GM12874 (cell line): ENCODE results near the gene COL20A1.

Experiments used
- TF ChIP-seq, protein P1 (sequence below): IDR thresholded peaks from 2 replicates; pipeline ENCODE4 v1.5.1; 2011; ENCODE audit warnings: low read depth, mild to moderate bottlenecking, control low read depth, low read length, moderate library complexity; ENCODE audit not compliant: insufficient read depth

Gene COL20A1

DNA sequence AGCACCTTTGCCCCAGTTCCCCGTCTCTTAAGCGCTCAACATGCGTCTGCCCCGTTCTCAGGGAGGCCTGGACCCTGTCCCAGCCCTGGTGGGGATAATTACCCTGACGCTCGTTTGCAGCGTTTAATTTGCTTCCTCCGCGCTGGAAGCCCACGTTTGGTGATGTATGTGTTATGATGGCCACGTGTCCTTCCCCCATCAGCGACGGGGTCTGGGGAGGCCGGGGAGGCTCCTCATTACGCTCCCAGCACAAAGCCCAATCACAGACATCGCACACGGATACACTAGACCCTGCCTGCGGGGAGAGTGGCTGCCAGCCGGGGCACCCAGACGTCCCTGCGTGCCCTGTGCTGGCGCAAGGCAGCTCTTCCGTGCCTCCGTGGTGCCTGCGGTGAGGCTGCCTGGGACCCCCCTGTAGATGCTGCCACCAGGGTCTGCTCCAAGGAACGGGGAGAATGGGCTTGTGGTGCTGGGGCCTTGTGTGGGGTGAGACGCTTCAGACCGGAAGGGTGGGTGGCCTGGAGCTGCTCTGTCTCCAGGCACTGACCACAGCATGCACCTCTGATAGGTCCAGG, 78.4 kb downstream of the COL20A1 start:
- TF ChIP-seq, protein P1, sequence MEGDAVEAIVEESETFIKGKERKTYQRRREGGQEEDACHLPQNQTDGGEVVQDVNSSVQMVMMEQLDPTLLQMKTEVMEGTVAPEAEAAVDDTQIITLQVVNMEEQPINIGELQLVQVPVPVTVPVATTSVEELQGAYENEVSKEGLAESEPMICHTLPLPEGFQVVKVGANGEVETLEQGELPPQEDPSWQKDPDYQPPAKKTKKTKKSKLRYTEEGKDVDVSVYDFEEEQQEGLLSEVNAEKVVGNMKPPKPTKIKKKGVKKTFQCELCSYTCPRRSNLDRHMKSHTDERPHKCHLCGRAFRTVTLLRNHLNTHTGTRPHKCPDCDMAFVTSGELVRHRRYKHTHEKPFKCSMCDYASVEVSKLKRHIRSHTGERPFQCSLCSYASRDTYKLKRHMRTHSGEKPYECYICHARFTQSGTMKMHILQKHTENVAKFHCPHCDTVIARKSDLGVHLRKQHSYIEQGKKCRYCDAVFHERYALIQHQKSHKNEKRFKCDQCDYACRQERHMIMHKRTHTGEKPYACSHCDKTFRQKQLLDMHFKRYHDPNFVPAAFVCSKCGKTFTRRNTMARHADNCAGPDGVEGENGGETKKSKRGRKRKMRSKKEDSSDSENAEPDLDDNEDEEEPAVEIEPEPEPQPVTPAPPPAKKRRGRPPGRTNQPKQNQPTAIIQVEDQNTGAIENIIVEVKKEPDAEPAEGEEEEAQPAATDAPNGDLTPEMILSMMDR: no peak

DNA sequence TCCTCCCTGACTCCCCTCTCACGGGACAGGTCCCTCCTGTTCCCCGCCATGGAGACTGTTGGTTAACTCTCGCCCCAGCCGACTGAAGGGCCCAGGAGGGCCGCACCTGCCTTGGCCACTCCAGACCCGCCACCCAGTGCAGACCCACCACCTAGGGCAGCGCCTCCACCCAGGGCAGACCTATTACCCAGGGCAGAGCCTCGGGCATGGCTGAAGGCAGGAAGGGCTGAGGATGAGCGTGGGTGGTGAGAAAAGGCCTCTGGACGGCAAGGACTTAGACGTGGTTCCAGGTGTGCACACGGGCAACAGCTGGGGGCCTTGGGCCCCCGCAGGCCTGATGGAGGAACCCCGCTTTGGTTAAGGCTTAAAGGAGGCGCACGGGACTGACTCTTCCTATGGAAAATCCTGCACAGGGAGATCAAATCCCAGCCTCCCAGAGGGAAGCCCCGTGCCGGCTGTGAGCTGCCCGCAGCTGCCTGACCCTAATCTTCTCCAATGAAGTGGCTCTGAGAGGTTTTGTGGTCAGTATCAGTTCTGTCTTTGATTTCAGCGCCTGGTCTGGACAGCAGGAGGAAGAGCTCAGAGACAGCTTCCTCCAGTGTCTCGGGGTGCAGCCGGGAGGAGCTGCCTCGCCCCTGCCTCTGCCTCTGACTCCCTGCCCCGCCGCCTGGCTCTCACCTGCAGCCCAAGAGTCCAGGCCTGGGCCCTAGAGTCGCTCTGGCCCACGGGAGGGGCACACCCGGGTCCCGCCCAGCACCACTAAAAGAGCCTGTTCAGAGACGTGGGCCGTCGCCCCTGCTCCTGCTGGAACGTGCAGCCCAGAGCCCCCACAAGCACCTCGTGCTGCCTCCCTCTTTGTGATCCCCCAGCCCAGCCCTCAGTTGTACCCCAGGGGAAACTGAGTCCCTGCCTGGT, 80.2 kb downstream of the COL20A1 start:
- TF ChIP-seq, protein P1: no peak

DNA sequence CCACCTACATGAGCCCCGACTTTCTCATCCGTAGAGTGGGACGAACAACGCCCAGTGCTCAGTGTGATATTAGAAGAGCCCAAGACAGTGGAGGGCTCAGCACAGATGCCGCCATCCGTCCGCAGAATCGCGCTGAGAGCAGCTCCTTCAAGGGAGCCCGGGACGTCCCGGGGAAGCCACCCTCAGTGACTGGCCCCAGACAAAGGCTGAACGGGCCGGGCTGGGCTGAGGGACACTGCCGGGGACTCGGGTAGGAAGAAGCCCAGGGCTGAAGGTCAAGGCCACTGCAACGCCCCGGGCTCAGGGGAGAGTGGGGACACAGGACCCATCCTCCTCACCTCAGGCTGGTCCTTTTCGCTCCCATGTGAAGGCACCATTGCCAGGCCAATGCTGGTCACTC, 81.0 kb downstream of the COL20A1 start:
- TF ChIP-seq, protein P1: no peak

DNA sequence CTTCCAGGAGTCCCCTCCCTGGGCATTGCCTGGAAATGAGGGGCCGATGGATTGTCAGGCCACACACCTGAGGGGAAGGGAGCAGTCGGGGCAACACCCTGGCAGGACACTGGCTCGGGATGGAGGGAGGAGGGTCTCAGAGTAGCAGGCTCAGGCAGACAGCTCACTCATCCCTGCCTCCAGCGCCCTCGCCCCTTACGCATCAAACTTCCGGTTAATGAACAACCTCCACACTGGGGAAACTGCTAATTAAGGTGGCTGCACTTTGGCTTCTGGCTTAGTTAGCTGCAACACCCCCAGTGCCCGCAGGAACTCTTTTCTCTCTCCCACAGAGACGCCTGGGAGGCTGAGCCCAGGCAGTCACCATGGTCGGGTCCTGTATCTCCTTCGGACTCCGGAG, 81.5 kb downstream of the COL20A1 start:
- TF ChIP-seq, protein P1: no peak

DNA sequence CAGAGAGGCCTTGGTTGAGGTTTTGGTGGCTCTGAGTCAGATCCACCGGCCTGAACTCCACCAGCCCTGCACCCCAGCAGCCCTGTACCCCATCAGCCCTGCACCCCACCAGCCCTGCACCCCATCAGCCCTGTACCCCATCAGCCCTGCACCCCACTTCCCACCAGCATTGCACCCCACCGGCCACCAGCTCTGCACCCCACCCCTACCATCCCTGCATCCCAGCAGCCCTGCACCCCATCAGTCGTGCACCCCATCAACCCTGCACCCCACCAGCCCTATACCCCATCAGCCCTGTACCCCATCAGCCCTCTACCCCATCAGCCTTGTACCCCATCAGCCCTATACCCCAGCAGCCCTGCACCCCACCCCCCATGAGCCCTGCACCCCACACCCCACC, 82.5 kb downstream of the COL20A1 start:
- TF ChIP-seq, protein P1: no peak

DNA sequence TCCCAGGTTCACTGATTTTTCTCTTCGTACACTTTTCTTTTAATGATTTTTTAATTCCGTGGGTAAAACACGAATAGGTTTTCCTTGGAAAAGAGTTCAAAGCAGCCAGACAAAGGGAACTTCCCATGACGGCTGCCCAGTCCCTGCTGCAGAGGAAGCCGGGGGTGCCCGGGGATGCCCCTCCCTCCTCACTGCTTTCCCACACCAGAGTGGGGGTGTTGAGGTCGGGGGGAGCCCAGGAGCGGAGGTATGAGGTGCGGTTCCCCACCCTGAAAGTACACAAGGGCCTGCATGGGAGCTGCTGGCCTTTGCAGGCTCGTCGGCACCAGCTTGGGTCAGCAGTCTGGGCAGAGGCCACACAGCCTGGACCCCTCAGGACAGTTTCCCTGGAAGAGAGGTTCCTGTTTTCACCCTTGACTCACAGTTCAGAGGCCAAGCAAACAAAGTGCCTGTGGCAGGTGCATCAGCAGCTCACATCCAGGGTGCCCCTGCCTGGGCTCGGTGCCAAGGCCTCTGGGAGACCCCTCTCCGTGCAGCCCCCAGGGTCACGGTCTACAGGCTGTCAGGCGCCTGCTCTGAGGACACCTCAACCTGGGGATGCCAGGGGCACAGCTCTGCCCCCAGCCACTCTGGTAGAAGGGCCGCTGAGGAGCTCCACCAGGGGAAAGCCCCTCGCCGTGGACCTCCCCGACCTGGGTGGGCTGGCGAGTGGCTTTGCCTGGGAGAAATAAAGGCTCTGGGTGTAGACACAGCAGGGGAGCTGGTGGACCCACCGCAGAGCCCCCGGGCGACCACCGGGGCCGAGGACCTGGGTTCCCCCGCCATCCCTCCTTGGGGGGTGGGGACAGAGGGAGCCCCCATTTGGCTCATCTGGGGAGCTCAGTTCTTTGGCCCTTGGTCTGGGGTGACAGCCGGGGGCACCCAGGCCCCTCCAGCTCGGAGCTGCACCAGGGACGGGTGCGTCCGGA, 83.6 kb downstream of the COL20A1 start:
- TF ChIP-seq, protein P1: no peak
